Stimulated activated CD8-positive, alpha-beta memory T cell treated with anti-CD3 and anti-CD28 coated beads, Interleukin-15, amount 100 ng/mL, for 24 hours (primary cell): ENCODE data around the gene VPS37C.
"Not testable (repeated sequence)": the region's sequence is repeated elsewhere in the genome, so short reads cannot be mapped to it uniquely, and the experiment has no call there.

ENCODE experiments used
- DNase-seq: peaks from one replicate; pipeline ENCODE4 v3.0.0-alpha.2; 2020; ENCODE audit warnings: low read depth

The VPS37C gene

GRCh38 chr11:61174949-61175348 lies 13.7 kb upstream of the VPS37C start:
- DNase-seq = no peak

GRCh38 chr11:61174273-61174672 lies 13.0 kb upstream of the VPS37C start:
- DNase-seq = no peak

GRCh38 chr11:61173456-61173855 lies 12.2 kb upstream of the VPS37C start:
- no peak for DNase-seq

GRCh38 chr11:61172888-61173287 lies 11.7 kb upstream of the VPS37C start:
- DNase-seq = no peak

GRCh38 chr11:61172356-61172755 lies 11.1 kb upstream of the VPS37C start:
- DNase-seq = no peak

GRCh38 chr11:61171907-61172306 lies 10.7 kb upstream of the VPS37C start:
- DNase-seq = no peak

GRCh38 chr11:61170566-61170965 lies 9.3 kb upstream of the VPS37C start:
- DNase-seq = no peak

- no peak for DNase-seq
Observed at GRCh38 chr11:61168800-61169199, 7.6 kb upstream of the VPS37C start.

GRCh38 chr11:61168042-61168688 lies 6.9 kb upstream of the VPS37C start:
- DNase-seq = no peak

GRCh38 chr11:61166331-61166730 lies 5.1 kb upstream of the VPS37C start:
- DNase-seq = not testable (repeated sequence)

- not testable (repeated sequence) for DNase-seq
Observed at GRCh38 chr11:61165785-61166184, 4.6 kb upstream of the VPS37C start.

- no peak for DNase-seq
Observed at GRCh38 chr11:61164606-61165424, 3.6 kb upstream of the VPS37C start.

- no peak for DNase-seq
Observed at GRCh38 chr11:61163714-61164605, 2.7 kb upstream of the VPS37C start.

- no peak for DNase-seq
Observed at GRCh38 chr11:61163021-61163420, 1.8 kb upstream of the VPS37C start.

- no peak for DNase-seq
Observed at GRCh38 chr11:61162092-61162941, 1.1 kb upstream of the VPS37C start.

- no peak for DNase-seq
Observed at GRCh38 chr11:61160487-61161189, 588 bp downstream of the VPS37C start.

- DNase-seq = no peak
Observed at GRCh38 chr11:61158691-61159381, 2.4 kb downstream of the VPS37C start.

- no peak for DNase-seq
Observed at GRCh38 chr11:61157743-61158142, 3.5 kb downstream of the VPS37C start.

- DNase-seq = no peak
Observed at GRCh38 chr11:61155741-61156140, 5.5 kb downstream of the VPS37C start.

GRCh38 chr11:61155312-61155711 lies 5.9 kb downstream of the VPS37C start:
- DNase-seq = no peak
